AG10803 (cell line): Measurements from ENCODE around the gene ANKRD40.

Source experiments
- DNase-seq: peaks from one replicate; pipeline ENCODE4 v3.0.0; 2010; ENCODE audit warnings: low read depth
- H3K4me3 ChIP-seq: 2 replicates; pipeline ENCODE4 v1.5.1; 2011; ENCODE audit warnings: mild to moderate bottlenecking, low read length, control low read depth
- TF ChIP-seq, protein P1 (sequence below): conservative IDR thresholded peaks from 2 replicates; pipeline ENCODE4 v1.5.1; 2011; ENCODE audit warnings: mild to moderate bottlenecking, low read length, control low read depth, inconsistent platforms

The ANKRD40 gene

GRCh38 chr17:50680126-50680525, 27.6 kb downstream of the ANKRD40 start:
- no peak overlapping the region for H3K4me3 ChIP-seq
- TF ChIP-seq, protein P1, sequence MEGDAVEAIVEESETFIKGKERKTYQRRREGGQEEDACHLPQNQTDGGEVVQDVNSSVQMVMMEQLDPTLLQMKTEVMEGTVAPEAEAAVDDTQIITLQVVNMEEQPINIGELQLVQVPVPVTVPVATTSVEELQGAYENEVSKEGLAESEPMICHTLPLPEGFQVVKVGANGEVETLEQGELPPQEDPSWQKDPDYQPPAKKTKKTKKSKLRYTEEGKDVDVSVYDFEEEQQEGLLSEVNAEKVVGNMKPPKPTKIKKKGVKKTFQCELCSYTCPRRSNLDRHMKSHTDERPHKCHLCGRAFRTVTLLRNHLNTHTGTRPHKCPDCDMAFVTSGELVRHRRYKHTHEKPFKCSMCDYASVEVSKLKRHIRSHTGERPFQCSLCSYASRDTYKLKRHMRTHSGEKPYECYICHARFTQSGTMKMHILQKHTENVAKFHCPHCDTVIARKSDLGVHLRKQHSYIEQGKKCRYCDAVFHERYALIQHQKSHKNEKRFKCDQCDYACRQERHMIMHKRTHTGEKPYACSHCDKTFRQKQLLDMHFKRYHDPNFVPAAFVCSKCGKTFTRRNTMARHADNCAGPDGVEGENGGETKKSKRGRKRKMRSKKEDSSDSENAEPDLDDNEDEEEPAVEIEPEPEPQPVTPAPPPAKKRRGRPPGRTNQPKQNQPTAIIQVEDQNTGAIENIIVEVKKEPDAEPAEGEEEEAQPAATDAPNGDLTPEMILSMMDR = no peak
- DNase-seq = no peak

DNA sequence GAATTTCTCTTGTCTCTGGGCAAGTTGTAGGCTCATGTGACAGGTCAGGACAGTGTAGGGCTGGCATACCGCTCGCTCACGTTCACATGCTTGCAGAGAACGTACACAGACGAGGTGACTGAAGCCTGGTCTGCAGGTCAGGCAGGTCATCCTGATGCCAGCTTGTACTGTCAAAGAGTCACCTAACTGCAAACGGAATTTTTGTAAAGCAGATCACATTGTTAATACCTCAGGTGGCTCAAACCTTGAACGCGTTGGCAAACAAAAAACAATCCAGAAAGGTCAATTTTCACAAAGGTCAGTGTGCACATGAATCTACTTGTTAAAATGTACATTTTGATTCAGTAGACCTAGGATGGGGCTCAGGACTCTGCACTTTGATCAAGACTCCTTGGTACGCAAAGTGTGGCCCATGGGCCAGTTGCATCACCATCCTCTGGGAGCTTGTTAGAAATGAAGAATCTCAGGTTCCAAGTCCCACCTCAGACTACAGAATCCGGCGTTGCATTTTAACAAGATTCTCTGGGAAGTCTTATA, 28.6 kb downstream of the ANKRD40 start:
- no peak overlapping the region for H3K4me3 ChIP-seq
- TF ChIP-seq, protein P1 = no peak
- no peak for DNase-seq

- no peak for DNase-seq
- TF ChIP-seq, protein P1 = no peak
- H3K4me3 ChIP-seq = no peak overlapping the region
Measured at GRCh38 chr17:50677851-50678375, 29.8 kb downstream of the ANKRD40 start.

DNA sequence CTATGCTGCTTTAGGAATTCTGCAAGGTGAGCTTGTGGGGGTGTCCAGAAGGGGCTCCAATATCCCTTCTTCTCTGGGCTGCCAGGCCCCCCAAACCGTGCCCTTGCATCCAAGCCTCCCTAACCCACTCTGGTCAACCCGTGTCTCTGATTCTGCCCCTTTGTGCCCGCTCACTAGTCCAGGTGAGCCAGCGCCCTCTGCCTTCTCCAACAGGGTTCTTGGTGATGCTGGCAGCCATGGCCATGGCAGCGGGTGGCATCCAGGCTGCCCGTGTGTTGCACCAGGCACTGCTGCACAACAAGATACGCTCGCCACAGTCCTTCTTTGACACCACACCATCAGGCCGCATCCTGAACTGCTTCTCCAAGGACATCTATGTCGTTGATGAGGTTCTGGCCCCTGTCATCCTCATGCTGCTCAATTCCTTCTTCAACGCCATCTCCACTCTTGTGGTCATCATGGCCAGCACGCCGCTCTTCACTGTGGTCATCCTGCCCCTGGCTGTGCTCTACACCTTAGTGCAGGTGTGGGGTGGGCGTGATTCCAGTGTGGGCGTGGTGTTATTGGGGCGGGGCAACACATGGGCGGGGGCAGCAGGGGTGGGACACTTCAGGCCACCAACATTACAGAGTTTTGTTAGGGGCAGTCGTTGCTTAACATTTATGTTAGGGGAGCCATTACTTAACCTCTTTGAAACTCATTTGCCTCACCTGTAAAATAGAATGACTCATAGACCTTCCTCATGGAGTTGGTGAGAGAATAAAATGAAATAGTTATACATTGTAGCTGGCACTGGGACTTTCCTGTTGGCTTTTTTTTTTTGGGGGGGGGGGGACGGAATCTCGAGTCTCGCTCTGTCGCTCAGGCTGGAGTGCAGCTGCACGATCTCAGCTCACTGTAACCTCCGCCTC, 31.4 kb downstream of the ANKRD40 start:
- no peak overlapping the region for H3K4me3 ChIP-seq
- DNase-seq = no peak
- TF ChIP-seq, protein P1 = no peak

DNA sequence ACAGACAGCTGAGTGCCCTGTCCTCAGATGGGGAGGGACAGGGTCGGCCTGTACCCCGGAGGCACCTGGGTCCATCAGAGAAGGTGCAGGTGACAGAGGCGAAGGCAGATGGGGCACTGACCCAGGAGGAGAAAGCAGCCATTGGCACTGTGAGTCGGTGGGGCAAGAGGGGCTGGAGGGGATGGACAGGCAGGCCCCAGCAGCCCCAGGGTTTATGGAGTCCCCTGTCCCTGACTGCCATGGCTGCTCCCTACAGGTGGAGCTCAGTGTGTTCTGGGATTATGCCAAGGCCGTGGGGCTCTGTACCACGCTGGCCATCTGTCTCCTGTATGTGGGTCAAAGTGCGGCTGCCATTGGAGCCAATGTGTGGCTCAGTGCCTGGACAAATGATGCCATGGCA, 32.1 kb downstream of the ANKRD40 start:
- no peak overlapping the region for H3K4me3 ChIP-seq
- TF ChIP-seq, protein P1 = no peak
- no peak for DNase-seq

DNA sequence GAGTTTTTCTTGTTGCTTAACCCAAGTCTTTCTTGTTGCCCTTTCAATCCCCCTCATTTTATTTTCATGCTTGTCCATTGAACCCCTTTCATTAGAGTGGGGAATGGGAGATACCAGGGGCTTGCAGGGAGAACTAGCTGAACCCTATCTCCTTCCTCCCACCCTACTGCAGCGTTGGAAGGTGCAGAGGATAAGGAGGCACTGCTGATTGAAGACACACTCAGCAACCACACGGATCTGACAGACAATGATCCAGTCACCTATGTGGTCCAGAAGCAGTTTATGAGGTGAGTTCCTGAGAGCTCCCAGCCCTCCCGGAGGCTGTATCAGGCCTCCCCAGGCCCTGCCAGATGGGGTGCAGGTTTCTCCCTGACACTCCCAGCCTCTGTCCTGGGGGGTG, 32.5 kb downstream of the ANKRD40 start:
- TF ChIP-seq, protein P1 = no peak
- no peak for DNase-seq
- H3K4me3 ChIP-seq = no peak overlapping the region
